DND-41 (cell line): ENCODE measurements around the gene DZANK1.
"Not testable (repeated sequence)": the region's sequence is repeated elsewhere in the genome, so short reads cannot be mapped to it uniquely, and the experiment has no call there.

Source experiments
- ATAC-seq: fragments of 200-7000 bp; cut with Tn5 transposase; 3 replicates; pipeline ENCODE4 v1.9.1; 2021; ENCODE audit warnings: low read depth; ENCODE audit not compliant: insufficient read depth
- DNase-seq: peaks from one replicate; pipeline ENCODE4 v3.0.0-alpha.2; 2020
- H2AFZ ChIP-seq: 2 replicates; pipeline ENCODE4 v1.6.0; 2012; ENCODE audit warnings: low read depth, low read length
- H3K27ac ChIP-seq: 2 replicates; pipeline ENCODE4 v1.5.1; 2012; ENCODE audit warnings: low read length, inconsistent platforms
- H3K27me3 ChIP-seq: fragments of 200-600 bp; sonication (generic); 2 replicates; pipeline ENCODE4 v1.6.0; 2012; ENCODE audit warnings: low read length, mild to moderate bottlenecking, inconsistent platforms; ENCODE audit not compliant: insufficient read depth, poor library complexity
- H3K36me3 ChIP-seq: 2 replicates; pipeline ENCODE4 v1.5.1; 2012; ENCODE audit warnings: low read length, inconsistent platforms; ENCODE audit not compliant: insufficient read depth
- H3K4me1 ChIP-seq: 2 replicates; pipeline ENCODE4 v1.5.1; 2012; ENCODE audit warnings: mild to moderate bottlenecking, low read length; ENCODE audit not compliant: insufficient read depth
- H3K4me2 ChIP-seq: 2 replicates; pipeline ENCODE4 v1.6.0; 2012; ENCODE audit warnings: mild to moderate bottlenecking, moderate library complexity, low read length, inconsistent platforms; ENCODE audit not compliant: insufficient read depth
- H3K4me3 ChIP-seq, 2 experiments: fragments of 200-600 bp in 1 of 2; shearing (Covaris generic) in 1 of 2; 2 replicates each; pipeline ENCODE4 v1.5.1; 2012 to 2016; ENCODE audit warnings: inconsistent platforms in 2 of 2, low read length in 2 of 2, mild to moderate bottlenecking in 2 of 2, low read depth in 1 of 2, moderate library complexity in 1 of 2
- H3K79me2 ChIP-seq: 2 replicates; pipeline ENCODE4 v1.6.0; 2012; ENCODE audit warnings: low read length, inconsistent platforms; ENCODE audit not compliant: insufficient read depth
- H3K9ac ChIP-seq: 2 replicates; pipeline ENCODE4 v1.6.0; 2012; ENCODE audit warnings: low read depth, mild to moderate bottlenecking, inconsistent platforms, low read length, moderate library complexity
- H3K9me3 ChIP-seq: 2 replicates; pipeline ENCODE4 v1.5.1; 2012; ENCODE audit warnings: low read length, moderate library complexity, mild to moderate bottlenecking, inconsistent platforms; ENCODE audit not compliant: insufficient read depth, severe bottlenecking
- H4K20me1 ChIP-seq: 2 replicates; pipeline ENCODE4 v1.6.0; 2012; ENCODE audit warnings: low read length; ENCODE audit not compliant: insufficient read depth
- CTCF ChIP-seq: IDR thresholded peaks from 2 replicates; pipeline ENCODE4 v1.5.1; 2012; ENCODE audit warnings: borderline replicate concordance, low read length, moderate library complexity, mild to moderate bottlenecking; ENCODE audit not compliant: poor library complexity, severe bottlenecking; ENCODE audit errors: extremely low read depth
- EZH2 ChIP-seq: IDR thresholded peaks from 3 replicates; pipeline ENCODE4 v1.6.1; 2012; ENCODE audit warnings: borderline replicate concordance, low read depth, mild to moderate bottlenecking, moderate library complexity, low read length, inconsistent platforms; ENCODE audit not compliant: severe bottlenecking

Gene DZANK1

DNA sequence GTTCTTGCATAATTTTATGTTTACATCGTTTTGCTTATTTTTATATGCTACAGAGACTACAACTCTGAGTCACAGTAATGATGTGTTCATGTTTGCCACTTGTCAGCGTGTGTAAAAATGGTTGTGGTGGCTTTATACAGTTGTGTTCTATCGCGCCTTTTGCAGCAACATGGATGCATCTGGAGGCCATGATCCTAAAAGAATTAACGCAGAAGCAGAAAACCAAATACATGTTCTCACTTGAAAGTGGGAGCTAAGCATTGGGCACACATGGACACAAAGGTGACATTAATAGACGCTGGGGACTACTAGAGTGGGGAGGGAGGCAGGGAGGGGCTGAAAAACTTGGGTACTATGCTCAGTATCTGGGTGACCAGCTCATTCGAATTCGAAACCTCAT is 39.9 kb upstream of the DZANK1 start:
- Histone ChIP-seq H3K9ac (peak overlapping the region; percentile 65), H3K27ac (peak overlapping the region; percentile 96), H3K4me1 (peaks cover 31% of the 10 kb centered on the region), H3K4me2 (peak overlapping the region; percentile 96), H2AFZ (peak overlapping the region; percentile 82), H3K27me3 (no peaks in the 10 kb centered on the region), H3K36me3 (peaks cover 23% of the 10 kb centered on the region), H3K9me3 (no peaks in the 10 kb centered on the region), H3K79me2 (peaks cover 25% of the 10 kb centered on the region), H4K20me1 (no peaks in the 10 kb centered on the region), H3K4me3 (peak overlapping the region; percentile 72 to 74; a peak in 3 of 4 replicates)
- no peak for DNase-seq
- TF ChIP-seq EZH2, result no peak
- no peak for TF ChIP-seq CTCF
- ATAC-seq, result no peak

GRCh38 chr20:18504479-18505060 is 37.7 kb upstream of the DZANK1 start:
- no peak for ATAC-seq
- Histone ChIP-seq H3K79me2 (peaks cover 19% of the 10 kb centered on the region), H3K4me1 (peaks cover 25% of the 10 kb centered on the region), H3K9me3 (no peaks in the 10 kb centered on the region), H3K4me3 (no peak overlapping the region), H3K27me3 (no peaks in the 10 kb centered on the region), H3K9ac (no peak overlapping the region), H4K20me1 (no peaks in the 10 kb centered on the region), H3K27ac (no peak overlapping the region), H3K36me3 (peaks cover 5% of the 10 kb centered on the region), H3K4me2 (no peak overlapping the region), H2AFZ (no peak overlapping the region)
- TF ChIP-seq EZH2 (no peak), CTCF (no peak)
- DNase-seq, result no peak

DNA sequence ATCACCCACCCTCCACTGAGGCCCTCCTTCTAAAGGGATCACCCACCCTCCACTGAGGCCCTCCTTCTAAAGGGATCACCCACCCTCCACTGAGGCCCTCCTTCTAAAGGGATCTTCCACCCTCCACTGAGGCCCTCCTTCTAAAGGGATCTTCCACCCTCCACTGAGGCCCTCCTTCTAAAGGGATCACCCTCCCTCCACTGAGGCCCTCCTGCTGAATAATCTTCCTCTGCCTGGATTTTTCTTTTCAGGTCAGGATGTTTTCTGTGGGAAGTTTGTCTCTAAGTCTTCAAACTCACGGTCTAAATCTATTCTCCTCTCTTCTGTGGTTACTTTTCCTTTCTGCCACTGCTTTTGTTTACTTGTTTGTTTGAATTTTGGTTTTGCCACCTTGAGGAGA is 34.8 kb upstream of the DZANK1 start:
- Histone ChIP-seq H2AFZ (peak overlapping the region; percentile 29; the same call in 1 of the 2 replicates), H3K4me1 (peaks cover 14% of the 10 kb centered on the region)
- H4K20me1 ChIP-seq, H3K9me3 ChIP-seq, H3K79me2 ChIP-seq, ATAC-seq, H3K27ac ChIP-seq, H3K4me2 ChIP-seq, H3K9ac ChIP-seq, DNase-seq, H3K4me3 ChIP-seq, H3K27me3 ChIP-seq, H3K36me3 ChIP-seq: not testable (repeated sequence)

GRCh38 chr20:18497603-18498002 is 30.8 kb upstream of the DZANK1 start:
- Histone ChIP-seq H3K79me2 (peaks cover 15% of the 10 kb centered on the region), H3K9ac (peak overlapping the region; percentile 64), H3K9me3 (no peaks in the 10 kb centered on the region), H3K27me3 (no peaks in the 10 kb centered on the region), H3K36me3 (peaks cover 13% of the 10 kb centered on the region), H2AFZ (peak overlapping the region; percentile 95), H3K4me1 (peaks cover 20% of the 10 kb centered on the region), H4K20me1 (no peaks in the 10 kb centered on the region), H3K4me3 (peak overlapping the region; percentile 57 to 75; a peak in 3 of 4 replicates), H3K27ac (peak overlapping the region; percentile 37), H3K4me2 (peak overlapping the region; percentile 69)
- ATAC-seq, result no peak
- DNase-seq, result no peak
- TF ChIP-seq EZH2 (no peak), CTCF (no peak)
